ENCODE results near the gene NBDY.
"Not testable (repeated sequence)": the region's sequence is repeated elsewhere in the genome, so short reads cannot be mapped to it uniquely, and the experiment has no call there.

NBDY gene

GRCh38 chrX:56802921-56803849 is 74.1 kb downstream of the NBDY start:
- DNase-seq: peak; percentile 54

GRCh38 chrX:56803850-56804681 is 75.0 kb downstream of the NBDY start:
- no peak for DNase-seq

- DNase-seq: no peak
Measured at GRCh38 chrX:56804867-56805266, 75.8 kb downstream of the NBDY start.

GRCh38 chrX:56805399-56805798 is 76.4 kb downstream of the NBDY start:
- DNase-seq: no peak

- not testable (repeated sequence) for DNase-seq
Measured at GRCh38 chrX:56806176-56806575, 77.1 kb downstream of the NBDY start.

- DNase-seq: no peak
Measured at GRCh38 chrX:56811599-56811998, 82.6 kb downstream of the NBDY start.

GRCh38 chrX:56812515-56813105 is 83.6 kb downstream of the NBDY start:
- DNase-seq: peak; percentile 72

GRCh38 chrX:56813318-56813837 is 84.3 kb downstream of the NBDY start:
- DNase-seq: peak; percentile 86

- DNase-seq: peak; percentile 35
Measured at GRCh38 chrX:56817179-56817578, 88.1 kb downstream of the NBDY start.

- DNase-seq: no peak
Measured at GRCh38 chrX:56826020-56826419, 97.0 kb downstream of the NBDY start.

- DNase-seq: peak; percentile 0
Measured at GRCh38 chrX:56833626-56834025, 104.6 kb downstream of the NBDY start.

GRCh38 chrX:56853436-56853835 is 124.4 kb downstream of the NBDY start:
- no peak for DNase-seq

GRCh38 chrX:56857042-56857441 is 128.0 kb downstream of the NBDY start:
- no peak for DNase-seq

GRCh38 chrX:56860888-56861287 is 131.8 kb downstream of the NBDY start:
- no peak for DNase-seq

Data from suppressor macrophage treated with lipopolysaccharide for 4 hours (primary cell).